BJ (cell line): Measurements from ENCODE around the gene CDC42EP4. TPM values are rescaled to one million over a fixed set of nuclear protein-coding genes. Genes with fewer than 3 reads are reported as not detected.

Experiments
- CTCF ChIA-PET: fragments of 350-600 bp; formaldehyde crosslinking; extraction: SDS; loops from one replicate; lab custom pipeline; 2021; ENCODE audit warnings: antibody characterized with exemption, inconsistent platforms; lab: Yijun Ruan, JAX
- POLR2A ChIA-PET: fragments of 300-600 bp; sonication (Branson Sonifier 250); formaldehyde crosslinking; extraction: SDS; loops from one replicate; lab custom pipeline; 2021; ENCODE audit warnings: antibody characterized with exemption; lab: Charles Lee
- DNase-seq: peaks from one replicate; pipeline ENCODE4 v3.0.0-alpha.2; 2011; ENCODE audit warnings: low read depth
- H3K27me3 ChIP-seq: 2 replicates; pipeline ENCODE4 v1.6.0; 2011; ENCODE audit warnings: low read length; ENCODE audit not compliant: control insufficient read depth, insufficient read depth
- H3K36me3 ChIP-seq: 2 replicates; pipeline ENCODE4 v1.5.1; 2011; ENCODE audit warnings: low read length; ENCODE audit not compliant: control insufficient read depth, insufficient read depth
- H3K4me3 ChIP-seq: 2 replicates; pipeline ENCODE4 v1.5.1; 2011; ENCODE audit warnings: low read depth, mild to moderate bottlenecking, control low read depth, low read length
- CTCF ChIP-seq: IDR thresholded peaks from 2 replicates; pipeline ENCODE4 v1.5.1; 2011; ENCODE audit warnings: low read depth, mild to moderate bottlenecking, control low read depth, inconsistent platforms, low read length, moderate library complexity; ENCODE audit not compliant: insufficient read depth
- polyA plus RNA-seq: library from polyadenylated mRNA; depleted of rRNA; stranded (reverse); fragments of >200 nt; gene quantifications from 2 replicates; pipeline ENCODE4 v1.2.3, GENCODE V29; 2011

CDC42EP4 gene
- polyA plus RNA-seq, 1 experiment = 28.0 TPM

- H3K4me3 ChIP-seq = no peak overlapping the region
- DNase-seq = no peak
- ChIA-PET POLR2A (no interaction called here), CTCF (interaction anchor here (1.6 to 1.7 kb wide), 2 partner anchors 15 to 16 kb away, joined by 3 read pairs; no protein-coding TSS in a partner anchor)
- H3K36me3 ChIP-seq = no peaks in the 10 kb centered on the region
- H3K27me3 ChIP-seq = no peaks in the 10 kb centered on the region
- TF ChIP-seq CTCF = no peak
These were observed 40.7 kb downstream of the CDC42EP4 start for GRCh38 chr17:73271072-73271471.

GRCh38 chr17:73269791-73270190 is 42.0 kb downstream of the CDC42EP4 start:
- TF ChIP-seq CTCF = no peak
- CTCF ChIA-PET = interaction anchor here (0.7 to 0.8 kb wide), 2 partner anchors 13 to 100 kb away, joined by 3 to 5 read pairs; no protein-coding TSS in a partner anchor
- Histone ChIP-seq H3K27me3 (no peaks in the 10 kb centered on the region), H3K4me3 (no peak overlapping the region), H3K36me3 (no peaks in the 10 kb centered on the region)
- no peak for DNase-seq
- POLR2A ChIA-PET = no interaction called here

GRCh38 chr17:73269329-73269615 is 42.5 kb downstream of the CDC42EP4 start:
- Histone ChIP-seq H3K4me3 (no peak overlapping the region), H3K27me3 (no peaks in the 10 kb centered on the region), H3K36me3 (no peaks in the 10 kb centered on the region)
- ChIA-PET POLR2A (no interaction called here), CTCF (interaction anchor here (5.9 kb wide), 1 partner anchor 14 kb away, joined by 32 read pairs; no protein-coding TSS in a partner anchor)
- no peak for DNase-seq
- TF ChIP-seq CTCF = no peak

- DNase-seq = no peak
- ChIA-PET CTCF (interaction anchor here (1.0 to 5.9 kb wide), 4 partner anchors 13 to 102 kb away, joined by 3 to 32 read pairs (median 15); no protein-coding TSS in a partner anchor), POLR2A (no interaction called here)
- Histone ChIP-seq H3K27me3 (no peaks in the 10 kb centered on the region), H3K4me3 (no peak overlapping the region), H3K36me3 (no peaks in the 10 kb centered on the region)
- no peak for TF ChIP-seq CTCF
These were observed 43.0 kb downstream of the CDC42EP4 start for GRCh38 chr17:73268582-73269328.

GRCh38 chr17:73267648-73268537 is 43.9 kb downstream of the CDC42EP4 start:
- H3K36me3 ChIP-seq = no peaks in the 10 kb centered on the region
- no peaks in the 10 kb centered on the region for H3K27me3 ChIP-seq
- H3K4me3 ChIP-seq = no peak overlapping the region
- DNase-seq = no peak
- TF ChIP-seq CTCF = no peak
- CTCF ChIA-PET = interaction anchor here (1.0 to 5.9 kb wide), 4 partner anchors 12 to 103 kb away, joined by 3 to 32 read pairs (median 15); no protein-coding TSS in a partner anchor
- POLR2A ChIA-PET = no interaction called here
